H1 (cell line): ENCODE data around the gene ROPN1. TPM values are rescaled to one million over a fixed set of nuclear protein-coding genes. Genes with fewer than 3 reads are reported as not detected.

Experiments used
- CTCF ChIA-PET: fragments of 300-600 bp; sonication (Branson Sonifier 250); formaldehyde crosslinking; loops from one replicate; lab custom pipeline; 2021; ENCODE audit not compliant: partially characterized antibody; lab: Charles Lee
- POLR2A ChIA-PET: fragments of 300-600 bp; sonication (Branson Sonifier 250); formaldehyde crosslinking; loops from one replicate; lab custom pipeline; 2021; ENCODE audit warnings: inconsistent platforms; ENCODE audit not compliant: partially characterized antibody; lab: Charles Lee
- DNase-seq, 2 experiments: peaks; one replicate each; pipeline versions ENCODE4 v3.0.0 to v3.0.0-alpha.2; 2010 to 2022; ENCODE audit warnings: low spot score in 2 of 2, low read depth in 1 of 2, mixed read lengths in 1 of 2
- FAIRE-seq: peaks from 2 replicates; lab custom pipeline; 2011; peaks lifted over from hg19 to GRCh38; lab: Jason Lieb, UNC
- H2AFZ ChIP-seq: 2 replicates; pipeline ENCODE4 v1.8.1; 2012; ENCODE audit warnings: low read length, inconsistent platforms
- H2AK5ac ChIP-seq: 2 replicates; pipeline ENCODE4 v1.6.1; 2013; ENCODE audit warnings: low read depth, low read length
- H2BK120ac ChIP-seq: replicated peaks from 2 replicates; pipeline ENCODE3; 2013; ENCODE audit warnings: low read depth, low read length, inconsistent platforms
- H2BK12ac ChIP-seq: 2 replicates; pipeline ENCODE4 v1.6.1; 2013; ENCODE audit warnings: low read depth, low read length
- H2BK15ac ChIP-seq: 2 replicates; pipeline ENCODE4 v1.6.1; 2013; ENCODE audit warnings: low read length
- H2BK20ac ChIP-seq: 2 replicates; pipeline ENCODE4 v1.6.1; 2013; ENCODE audit warnings: low read length
- H2BK5ac ChIP-seq: 2 replicates; pipeline ENCODE4 v1.6.1; 2013; ENCODE audit warnings: low read depth, low read length
- H3K14ac ChIP-seq: 2 replicates; pipeline ENCODE4 v1.6.1; 2013; ENCODE audit warnings: inconsistent platforms; ENCODE audit not compliant: insufficient read length
- H3K18ac ChIP-seq: 2 replicates; pipeline ENCODE4 v1.6.1; 2013; ENCODE audit warnings: low read length; ENCODE audit errors: extremely low read depth
- H3K23ac ChIP-seq: 2 replicates; pipeline ENCODE4 v1.6.1; 2013; ENCODE audit warnings: inconsistent platforms; ENCODE audit not compliant: insufficient read length
- H3K23me2 ChIP-seq: 2 replicates; pipeline ENCODE4 v1.6.1; 2013; ENCODE audit warnings: low read depth, low read length
- H3K27ac ChIP-seq: 2 replicates; pipeline ENCODE4 v1.6.1; 2011; ENCODE audit warnings: low read depth, low read length, inconsistent platforms
- H3K27me3 ChIP-seq, 4 experiments: replicated peaks in 1 of 4; 1 replicate in 1 of 4; 2 replicates in 3 of 4; pipeline versions ENCODE4 v1.6.1 to v1.8.1; 2011 to 2013; ENCODE audit warnings: low read length in 3 of 4, mild to moderate bottlenecking in 3 of 4, inconsistent platforms in 2 of 4, mixed read lengths in 2 of 4, moderate library complexity in 1 of 4; ENCODE audit not compliant: control insufficient read depth in 3 of 4, insufficient read depth in 3 of 4; ENCODE audit errors: extremely low read depth in 1 of 4
- H3K36me3 ChIP-seq, 4 experiments: 2 replicates each; pipeline versions ENCODE4 v1.6.1 to v1.8.1; 2011 to 2013; ENCODE audit warnings: mild to moderate bottlenecking in 4 of 4, low read length in 3 of 4, moderate library complexity in 2 of 4, control low read depth in 1 of 4, inconsistent platforms in 1 of 4; ENCODE audit not compliant: insufficient read depth in 4 of 4, control insufficient read depth in 2 of 4
- H3K4ac ChIP-seq: replicated peaks from 2 replicates; pipeline ENCODE3; 2013; ENCODE audit warnings: low read length, low read depth, mixed read lengths, inconsistent platforms; ENCODE audit not compliant: insufficient read length
- H3K4me1 ChIP-seq, 4 experiments: replicated peaks in 1 of 4; 1 replicate in 1 of 4; 2 replicates in 3 of 4; pipeline versions ENCODE4 v1.6.1 to v1.8.1; 2011 to 2013; ENCODE audit warnings: low read length in 3 of 4, inconsistent platforms in 2 of 4, mixed read lengths in 1 of 4; ENCODE audit not compliant: insufficient read depth in 4 of 4, control insufficient read depth in 3 of 4
- H3K4me2 ChIP-seq, 2 experiments: 2 replicates each; pipeline versions ENCODE4 v1.6.1 to v1.8.1; 2011 to 2013; ENCODE audit warnings: low read depth in 2 of 2, low read length in 2 of 2, control low read depth in 1 of 2, inconsistent platforms in 1 of 2, mild to moderate bottlenecking in 1 of 2; ENCODE audit not compliant: insufficient read depth in 1 of 2
- H3K4me3 ChIP-seq, 4 experiments: fragments of 200-600, 300-600 bp in 1 of 4; sonication (generic), shearing (Covaris generic), sonication (Bioruptor Twin) in 1 of 4; 2 replicates each; pipeline versions ENCODE4 v1.5.1 to v1.8.1; 2011 to 2016; ENCODE audit warnings: low read length in 4 of 4, low read depth in 3 of 4, control low read depth in 2 of 4, inconsistent platforms in 2 of 4, mild to moderate bottlenecking in 2 of 4, mixed read lengths in 1 of 4, moderate library complexity in 1 of 4; ENCODE audit not compliant: insufficient read depth in 2 of 4; ENCODE audit errors: extremely low read depth in 1 of 4
- H3K56ac ChIP-seq: replicated peaks from 2 replicates; pipeline ENCODE3; 2013; ENCODE audit warnings: low read depth, mild to moderate bottlenecking, mixed read lengths, low read length, inconsistent platforms; ENCODE audit not compliant: insufficient read length
- H3K79me1 ChIP-seq: 2 replicates; pipeline ENCODE4 v1.6.1; 2013; ENCODE audit warnings: low read depth, low read length, control low read depth
- H3K79me2 ChIP-seq, 2 experiments: 2 replicates each; pipeline versions ENCODE4 v1.6.1 to v1.8.1; 2012 to 2013; ENCODE audit warnings: low read length in 2 of 2, mild to moderate bottlenecking in 2 of 2, inconsistent platforms in 1 of 2; ENCODE audit not compliant: insufficient read depth in 2 of 2, control insufficient read depth in 1 of 2
- H3K9ac ChIP-seq, 4 experiments: replicated peaks in 1 of 4; 1 replicate in 1 of 4; 2 replicates in 3 of 4; pipeline versions ENCODE4 v1.6.1 to v1.8.1; 2011 to 2013; ENCODE audit warnings: low read depth in 3 of 4, low read length in 3 of 4, control low read depth in 2 of 4, mild to moderate bottlenecking in 2 of 4, moderate library complexity in 2 of 4, inconsistent platforms in 1 of 4; ENCODE audit errors: extremely low read depth in 1 of 4
- H3K9me3 ChIP-seq, 2 experiments: 2 replicates each; pipeline versions ENCODE4 v1.6.1 to v1.8.1; 2012 to 2013; ENCODE audit warnings: mild to moderate bottlenecking in 2 of 2, moderate library complexity in 2 of 2, control low read depth in 1 of 2, inconsistent platforms in 1 of 2, low read depth in 1 of 2, low read length in 1 of 2, mixed read lengths in 1 of 2; ENCODE audit not compliant: insufficient read depth in 2 of 2
- H4K20me1 ChIP-seq, 2 experiments: replicated peaks in 1 of 2; 2 replicates each; pipeline versions ENCODE3 to v1.8.1; 2011 to 2013; ENCODE audit warnings: inconsistent platforms in 2 of 2, low read length in 2 of 2, mild to moderate bottlenecking in 1 of 2; ENCODE audit not compliant: insufficient read depth in 2 of 2, control insufficient read depth in 1 of 2
- H4K5ac ChIP-seq: 2 replicates; pipeline ENCODE4 v1.6.1; 2013; ENCODE audit warnings: low read length, low read depth, mixed read lengths, inconsistent platforms; ENCODE audit not compliant: insufficient read length
- H4K8ac ChIP-seq: 2 replicates; pipeline ENCODE4 v1.8.0; 2013; ENCODE audit warnings: mild to moderate bottlenecking, moderate library complexity, low read length, inconsistent platforms; ENCODE audit not compliant: insufficient read depth; ENCODE audit errors: extremely low read depth
- H4K91ac ChIP-seq: replicated peaks from 2 replicates; pipeline ENCODE3; 2013; ENCODE audit warnings: low read length, mixed read lengths, inconsistent platforms; ENCODE audit not compliant: insufficient read length
- GABPA ChIP-seq: IDR thresholded peaks from 2 replicates; pipeline ENCODE4 v1.6.1; 2011; ENCODE audit warnings: mild to moderate bottlenecking, low read length, moderate library complexity, borderline replicate concordance; ENCODE audit not compliant: insufficient read depth
- JUN ChIP-seq: IDR thresholded peaks from 2 replicates; pipeline ENCODE4 v1.6.1; 2011; ENCODE audit warnings: low read depth, mild to moderate bottlenecking, improper control_type of control experiment, low read length
- KDM5A ChIP-seq: fragments of 200-600 bp; IDR thresholded peaks from 2 replicates; pipeline ENCODE4 v1.7.1; 2012; ENCODE audit warnings: mild to moderate bottlenecking, low read length, inconsistent platforms, mixed read lengths
- MAFK ChIP-seq: IDR thresholded peaks from 2 replicates; pipeline ENCODE4 v1.6.1; 2012; ENCODE audit warnings: low read depth, mild to moderate bottlenecking, improper control_type of control experiment, low read length
- NRF1 ChIP-seq: IDR thresholded peaks from 2 replicates; pipeline ENCODE4 v1.6.1; 2011; ENCODE audit warnings: mild to moderate bottlenecking, low read depth, low read length, improper control_type of control experiment
- PHF8 ChIP-seq: fragments of 200-600 bp; sonication (generic); conservative IDR thresholded peaks from 2 replicates; pipeline ENCODE4 v1.7.1; 2012; ENCODE audit warnings: low read depth, mild to moderate bottlenecking, inconsistent platforms, low read length, moderate library complexity
- RFX5 ChIP-seq: IDR thresholded peaks from 2 replicates; pipeline ENCODE4 v1.6.1; 2011; ENCODE audit warnings: low read depth, low read length, improper control_type of control experiment, borderline replicate concordance
- SIRT6 ChIP-seq: IDR thresholded peaks from one replicate; pipeline ENCODE4 v1.7.1; 2012; ENCODE audit warnings: low read length, inconsistent platforms
- SP1 ChIP-seq: IDR thresholded peaks from 2 replicates; pipeline ENCODE4 v1.6.1; 2011; ENCODE audit warnings: low read depth, low read length
- SP4 ChIP-seq: IDR thresholded peaks from 2 replicates; pipeline ENCODE4 v1.6.1; 2012; ENCODE audit warnings: low read length, inconsistent platforms
- YY1 ChIP-seq: IDR thresholded peaks from 2 replicates; pipeline ENCODE4 v1.6.1; 2011; ENCODE audit warnings: low read depth, mild to moderate bottlenecking, low read length
- WGBS, 2 experiments: shearing (Covaris generic) in 1 of 2; methylation state at CpG; one replicate each; pipeline versions ENCODE4 v1.1.6 to v1.1.7; 2013 to 2015; ENCODE audit warnings: low lambda C conversion rate in 2 of 2, mixed read lengths in 2 of 2, inconsistent platforms in 1 of 2, low coverage in 1 of 2, missing lambda C conversion rate in 1 of 2; ENCODE audit not compliant: insufficient replicate concordance in 2 of 2, insufficient coverage in 1 of 2, insufficient read length in 1 of 2; ENCODE audit errors: extremely low coverage in 1 of 2, missing lambda C conversion rate in 1 of 2; 5-methylcytosine and 5-hydroxymethylcytosine counted together
- polyA plus RNA-seq, 7 experiments: library from polyadenylated mRNA; depleted of rRNA in 3 of 7; stranded (reverse) in 5 of 7; unstranded in 2 of 7; fragments of >200 nt in 5 of 7; fragments of 200-250 nt in 2 of 7; gene quantifications; 1 replicate in 5 of 7; 2 replicates in 1 of 7; 4 replicates in 1 of 7; pipeline versions ENCODE4 v1.2.1 to v1.2.3, GENCODE V29; 2011 to 2013; ENCODE audit warnings: missing spikeins in 2 of 7, mixed read lengths in 2 of 7
- total RNA-seq: library from RNA; stranded (reverse); fragmentation: NEBNext Ultra II Directional; extraction: Animal tissue kit (Norgen Biotek cat#: 25700); gene quantifications from 2 replicates; pipeline ENCODE4 v1.2.1, GENCODE V29; 2021
- TF ChIP-seq, protein P1 (sequence below): IDR thresholded peaks from 2 replicates; pipeline ENCODE4 v1.6.1; 2011; ENCODE audit warnings: low read length, improper control_type of control experiment

The ROPN1 gene
- total and polyA plus RNA-seq, 2 of the 8 experiments (the other 6 are each of a cell fraction or from before 2014, with no cell fraction given): 0.03 TPM; not detected in 1

DNA sequence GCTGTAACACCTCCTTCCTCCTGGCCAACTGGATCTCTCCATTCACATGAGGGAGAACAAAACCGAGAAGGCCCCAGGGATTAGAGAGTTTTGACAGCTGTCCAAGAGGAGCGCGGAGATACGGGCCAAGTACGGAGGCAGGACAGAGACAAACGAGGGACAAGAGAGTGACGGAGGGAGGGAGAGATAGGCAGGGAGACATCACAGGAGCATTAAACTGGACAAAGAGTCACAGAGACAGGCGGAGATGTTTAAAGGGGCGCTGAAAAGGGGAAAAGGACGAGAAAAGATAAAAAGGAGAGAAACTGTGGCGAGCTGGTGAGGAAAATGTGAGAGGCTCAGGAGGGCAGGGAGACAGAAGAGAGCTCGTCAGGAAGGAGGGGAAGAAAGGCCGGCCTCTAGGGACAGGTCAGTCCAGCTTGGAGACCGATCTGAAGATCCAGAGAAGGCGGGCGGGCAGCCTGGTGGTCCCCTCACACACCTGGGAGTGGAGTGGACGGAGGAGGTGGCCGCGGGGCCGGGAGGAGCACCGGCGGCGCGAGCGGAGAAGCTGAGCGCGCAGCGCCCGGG, 40.5 kb upstream of the ROPN1 start:
- Histone ChIP-seq H3K23me2 (peaks cover 17% of the 10 kb centered on the region), H2BK5ac (peak overlapping the region; percentile 60; the same call in 1 of the 2 replicates), H3K36me3 (no peaks in the 10 kb centered on the region), H2BK12ac (no peak overlapping the region), H4K20me1 (peaks cover 0 to 4% of the 10 kb centered on the region in 2 experiments), H3K9ac (peak overlapping the region in 3 of 4 experiments; percentile 51 to 68 (median 53)), H3K4me1 (peaks cover 0 to 7% (median 2%) of the 10 kb centered on the region in 4 experiments; a peak in 3 of 7 replicates), H4K8ac (no peak overlapping the region; the same call in 1 of the 2 replicates), H2BK120ac (no peak overlapping the region), H3K56ac (no peak overlapping the region), H4K5ac (no peak overlapping the region), H4K91ac (no peak overlapping the region), H3K18ac (peak overlapping the region; percentile 78; the same call in 1 of the 2 replicates), H3K4me3 (peak overlapping the region; percentile 68 to 98 (median 82)), H3K23ac (no peak overlapping the region), H3K79me1 (no peaks in the 10 kb centered on the region), H3K4ac (no peak overlapping the region), H2AK5ac (no peak overlapping the region), H3K14ac (no peak overlapping the region), H2BK20ac (no peak overlapping the region), H2BK15ac (no peak overlapping the region), H3K79me2 (no peaks in the 10 kb centered on the region), H2AFZ (peak overlapping the region; percentile 27), H3K4me2 (peak overlapping the region; percentile 95 to 99), H3K27me3 (peaks cover 12 to 37% (median 36%) of the 10 kb centered on the region in 4 experiments), H3K27ac (peak overlapping the region; percentile 30; the same call in 1 of the 2 replicates), H3K9me3 (no peaks in the 10 kb centered on the region)
- WGBS, 2 experiments: 1% methylated on average over 29 of the region's 29 CpGs; no CpG with 5 or more reads in 1 of the 2 experiments
- DNase-seq: no peak
- POLR2A ChIA-PET: interaction anchor here (1.0 to 1.6 kb wide), 8 partner anchors 8 to 1343 kb away, joined by 3 to 8 read pairs (median 3); partner anchors contain the start of gene ZNF148
- CTCF ChIA-PET: interaction anchor here (0.6 to 5.7 kb wide), 27 partner anchors 11 to 514 kb away, joined by 3 to 26 read pairs (median 4); no protein-coding TSS in a partner anchor
- no peak for FAIRE-seq
- TF ChIP-seq SIRT6 (no peak), MAFK (no peak), NRF1 (no peak), JUN (no peak), KDM5A (no peak), SP1 (no peak), PHF8 (peak; percentile 2; the same call in 1 of the 2 replicates), GABPA (no peak), SP4 (no peak), YY1 (no peak), RFX5 (no peak)
- TF ChIP-seq, protein P1, sequence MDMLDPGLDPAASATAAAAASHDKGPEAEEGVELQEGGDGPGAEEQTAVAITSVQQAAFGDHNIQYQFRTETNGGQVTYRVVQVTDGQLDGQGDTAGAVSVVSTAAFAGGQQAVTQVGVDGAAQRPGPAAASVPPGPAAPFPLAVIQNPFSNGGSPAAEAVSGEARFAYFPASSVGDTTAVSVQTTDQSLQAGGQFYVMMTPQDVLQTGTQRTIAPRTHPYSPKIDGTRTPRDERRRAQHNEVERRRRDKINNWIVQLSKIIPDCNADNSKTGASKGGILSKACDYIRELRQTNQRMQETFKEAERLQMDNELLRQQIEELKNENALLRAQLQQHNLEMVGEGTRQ: no peak
